Activated T-helper 1 cell treated with anti-CD3 and anti-CD28 coated beads, Interleukin-2, amount 50 U/mL, for 16 hours (primary cell): ENCODE data around the gene PSME4.
"Not testable (repeated sequence)": the region's sequence is repeated elsewhere in the genome, so short reads cannot be mapped to it uniquely, and the experiment has no call there.

Source experiments
- DNase-seq, 2 donors: peaks; one replicate each; pipeline ENCODE4 v3.0.0-alpha.2; 2020; ENCODE audit warnings: low read depth in 1 of 2, low spot score in 1 of 2

The PSME4 gene

GRCh38 chr2:53964987-53965687, 5.7 kb downstream of the PSME4 start:
- no peak for DNase-seq

- DNase-seq, result no peak
Measured at GRCh38 chr2:53964257-53964952, 6.4 kb downstream of the PSME4 start.

- not testable (repeated sequence) for DNase-seq
Measured at GRCh38 chr2:53961478-53962216, 9.1 kb downstream of the PSME4 start.

GRCh38 chr2:53960476-53960875, 10.3 kb downstream of the PSME4 start:
- DNase-seq, result no peak

- no peak for DNase-seq
Measured at GRCh38 chr2:53958443-53958842, 12.3 kb downstream of the PSME4 start.

- no peak for DNase-seq
Measured at GRCh38 chr2:53952519-53952918, 18.3 kb downstream of the PSME4 start.

- no peak for DNase-seq
Measured at GRCh38 chr2:53949457-53949856, 21.3 kb downstream of the PSME4 start.

- no peak for DNase-seq
Measured at GRCh38 chr2:53945538-53945937, 25.3 kb downstream of the PSME4 start.

- no peak for DNase-seq
Measured at GRCh38 chr2:53944542-53944941, 26.3 kb downstream of the PSME4 start.

- no peak for DNase-seq
Measured at GRCh38 chr2:53942280-53942679, 28.5 kb downstream of the PSME4 start.

GRCh38 chr2:53941749-53942148, 29.0 kb downstream of the PSME4 start:
- DNase-seq, result no peak

- no peak for DNase-seq
Measured at GRCh38 chr2:53939656-53940055, 31.1 kb downstream of the PSME4 start.

- no peak for DNase-seq
Measured at GRCh38 chr2:53938904-53939303, 31.9 kb downstream of the PSME4 start.

GRCh38 chr2:53933329-53933728, 37.5 kb downstream of the PSME4 start:
- no peak for DNase-seq

- DNase-seq, result not testable (repeated sequence)
Measured at GRCh38 chr2:53926321-53926720, 44.5 kb downstream of the PSME4 start.

GRCh38 chr2:53913721-53914120, 57.1 kb downstream of the PSME4 start:
- no peak for DNase-seq

GRCh38 chr2:53911434-53912189, 59.2 kb downstream of the PSME4 start:
- no peak for DNase-seq

- no peak for DNase-seq
Measured at GRCh38 chr2:53907582-53907981, 63.2 kb downstream of the PSME4 start.

- no peak for DNase-seq
Measured at GRCh38 chr2:53905396-53905795, 65.4 kb downstream of the PSME4 start.

- DNase-seq, result no peak
Measured at GRCh38 chr2:53903011-53903410, 67.8 kb downstream of the PSME4 start.

GRCh38 chr2:53901192-53901591, 69.6 kb downstream of the PSME4 start:
- no peak for DNase-seq
